ENCODE data around the gene SGPP2.

SGPP2 gene

DNA sequence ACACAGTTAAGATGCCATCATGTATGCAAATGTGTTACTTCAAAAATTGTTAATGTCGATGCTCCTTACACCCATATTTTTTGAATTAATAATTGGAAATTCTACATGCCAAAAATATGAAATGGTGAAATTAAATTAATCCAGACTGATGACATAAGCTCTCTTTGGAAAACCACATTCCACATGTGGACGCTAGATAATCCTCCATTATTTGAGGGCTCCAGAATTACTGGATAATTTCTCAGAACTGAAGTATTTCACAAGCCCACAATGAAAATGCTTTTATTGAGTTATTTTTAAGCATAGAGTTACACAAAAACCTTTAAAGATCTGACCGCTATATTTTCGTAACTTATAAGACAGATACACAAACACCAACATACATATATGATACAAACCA is 183.7 kb downstream of the SGPP2 start:
- H3K27me3 ChIP-seq = no peaks in the 10 kb centered on the region
- no peaks in the 10 kb centered on the region for H3K36me3 ChIP-seq
- H3K27ac ChIP-seq = no peak overlapping the region
- no peak overlapping the region for H3K4me3 ChIP-seq (ENCODE audit: low read depth in 1 of 2, low read length in 1 of 2)
- TF ChIP-seq, protein P1, sequence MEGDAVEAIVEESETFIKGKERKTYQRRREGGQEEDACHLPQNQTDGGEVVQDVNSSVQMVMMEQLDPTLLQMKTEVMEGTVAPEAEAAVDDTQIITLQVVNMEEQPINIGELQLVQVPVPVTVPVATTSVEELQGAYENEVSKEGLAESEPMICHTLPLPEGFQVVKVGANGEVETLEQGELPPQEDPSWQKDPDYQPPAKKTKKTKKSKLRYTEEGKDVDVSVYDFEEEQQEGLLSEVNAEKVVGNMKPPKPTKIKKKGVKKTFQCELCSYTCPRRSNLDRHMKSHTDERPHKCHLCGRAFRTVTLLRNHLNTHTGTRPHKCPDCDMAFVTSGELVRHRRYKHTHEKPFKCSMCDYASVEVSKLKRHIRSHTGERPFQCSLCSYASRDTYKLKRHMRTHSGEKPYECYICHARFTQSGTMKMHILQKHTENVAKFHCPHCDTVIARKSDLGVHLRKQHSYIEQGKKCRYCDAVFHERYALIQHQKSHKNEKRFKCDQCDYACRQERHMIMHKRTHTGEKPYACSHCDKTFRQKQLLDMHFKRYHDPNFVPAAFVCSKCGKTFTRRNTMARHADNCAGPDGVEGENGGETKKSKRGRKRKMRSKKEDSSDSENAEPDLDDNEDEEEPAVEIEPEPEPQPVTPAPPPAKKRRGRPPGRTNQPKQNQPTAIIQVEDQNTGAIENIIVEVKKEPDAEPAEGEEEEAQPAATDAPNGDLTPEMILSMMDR (IDR thresholded peaks at IDR 0.05) = no peak
- peaks cover 13 to 17% of the 10 kb centered on the region in 2 experiments for H3K4me1 ChIP-seq (ENCODE audit: control insufficient read depth in 1 of 2, insufficient read depth in 1 of 2, low read depth in 1 of 2, low read length in 1 of 2)
- H3K9me3 ChIP-seq = no peaks in the 10 kb centered on the region

DNA sequence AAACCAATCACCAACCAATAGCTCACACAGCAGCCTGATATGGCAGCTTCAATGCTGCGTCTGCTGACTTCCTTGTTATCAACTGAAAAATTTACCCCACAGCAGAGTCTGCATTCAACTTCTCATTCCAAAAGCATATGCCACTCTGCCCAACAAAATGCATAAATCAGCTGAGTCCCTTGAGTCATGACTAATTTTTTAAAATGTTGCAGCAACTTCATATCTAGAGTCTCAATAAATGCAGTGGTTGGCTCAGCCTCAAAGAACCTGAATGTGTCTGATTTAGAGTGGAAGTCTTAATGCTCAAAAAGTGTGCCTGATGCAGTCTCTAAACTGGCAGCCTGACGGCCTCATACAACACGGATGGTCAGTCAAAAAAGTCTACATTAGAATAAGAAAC is 185.0 kb downstream of the SGPP2 start:
- Histone ChIP-seq H3K4me3 (ENCODE audit: low read depth in 1 of 2, low read length in 1 of 2) (no peak overlapping the region), H3K27me3 (no peaks in the 10 kb centered on the region), H3K36me3 (no peaks in the 10 kb centered on the region), H3K4me1 (ENCODE audit: control insufficient read depth in 1 of 2, insufficient read depth in 1 of 2, low read depth in 1 of 2, low read length in 1 of 2) (peaks cover 13 to 17% of the 10 kb centered on the region in 2 experiments), H3K9me3 (no peaks in the 10 kb centered on the region), H3K27ac (no peak overlapping the region)
- TF ChIP-seq, protein P1 (IDR thresholded peaks at IDR 0.05) = no peak

Data from neutrophil (primary cell).